Muscle of leg (tissue), 11 donors: ENCODE results near the gene CHIT1. TPM values are rescaled to one million over a fixed set of nuclear protein-coding genes. Genes with fewer than 3 reads are reported as not detected.

Source experiments
- DNase-seq: peaks from one replicate; pipeline ENCODE4 v3.0.0; 2013
- H3K27ac ChIP-seq: one replicate; pipeline ENCODE4 v1.5.1; 2013; ENCODE audit warnings: mild to moderate bottlenecking, low read length, control low read depth
- H3K27me3 ChIP-seq: one replicate; pipeline ENCODE4 v1.6.1; 2013; ENCODE audit warnings: low read length; ENCODE audit not compliant: control insufficient read depth, insufficient read depth
- H3K36me3 ChIP-seq: one replicate; pipeline ENCODE4 v1.6.1; 2013; ENCODE audit warnings: low read length; ENCODE audit not compliant: control insufficient read depth, insufficient read depth
- H3K4me1 ChIP-seq: one replicate; pipeline ENCODE4 v1.6.1; 2013; ENCODE audit warnings: low read length; ENCODE audit not compliant: control insufficient read depth, insufficient read depth
- H3K4me3 ChIP-seq: one replicate; pipeline ENCODE4 v1.5.1; 2013; ENCODE audit warnings: low read length, control low read depth
- H3K9me3 ChIP-seq: replicated peaks from 2 replicates; pipeline ENCODE4 v1.6.1; 2013; ENCODE audit warnings: low read depth, low read length; ENCODE audit not compliant: control insufficient read depth
- WGBS: methylation state at CpG from one replicate; pipeline ENCODE4 v1.1.5; 2013; ENCODE audit warnings: missing lambda C conversion rate; ENCODE audit not compliant: insufficient coverage; 5-methylcytosine and 5-hydroxymethylcytosine counted together
- polyA plus RNA-seq, 8 donors: library from polyadenylated mRNA; unstranded; fragments of 120-200 nt; gene quantifications; one replicate each; pipeline versions ENCODE4 v1.2.1 to v1.2.3, GENCODE V29; 2013; ENCODE audit warnings: inconsistent platforms in 1 of 8, low replicate concordance in 1 of 8; ENCODE audit not compliant: insufficient read length in 8 of 8, insufficient read depth in 1 of 8
- total RNA-seq: library from RNA; stranded (reverse); fragments of 120-200 nt; gene quantifications from one replicate; pipeline ENCODE4 v1.2.4, GENCODE V29; 2013

Gene CHIT1
- total and polyA plus RNA-seq, 9 donors: 0.09 to 1.5 (median 0.57) TPM

DNA sequence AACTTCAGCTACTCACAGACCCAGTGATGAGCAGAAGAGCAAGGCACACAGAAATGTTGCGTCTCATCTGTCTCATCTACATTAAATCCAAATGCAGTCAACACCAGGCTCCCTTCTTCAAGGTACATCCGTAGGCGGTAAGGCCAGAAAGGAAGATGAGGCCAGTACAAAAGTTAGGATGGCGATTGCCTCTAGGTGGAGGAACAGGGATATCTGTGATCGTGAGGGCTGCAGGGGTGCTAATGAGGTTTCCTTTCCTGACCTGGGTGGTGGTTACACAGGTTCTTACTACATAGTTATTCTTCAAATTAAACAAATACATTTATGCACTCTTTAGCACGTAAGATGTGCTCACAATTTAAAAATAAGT is 52.5 kb downstream of the CHIT1 start:
- no peak overlapping the region for H3K4me3 ChIP-seq
- H3K27me3 ChIP-seq: peaks cover 2% of the 10 kb centered on the region
- H3K27ac ChIP-seq: no peak overlapping the region
- H3K4me1 ChIP-seq: peaks cover 74% of the 10 kb centered on the region
- DNase-seq: no peak
- WGBS: no CpG with 5 or more reads among the region's 6 CpGs
- no peaks in the 10 kb centered on the region for H3K36me3 ChIP-seq
- H3K9me3 ChIP-seq: no peaks in the 10 kb centered on the region

DNA sequence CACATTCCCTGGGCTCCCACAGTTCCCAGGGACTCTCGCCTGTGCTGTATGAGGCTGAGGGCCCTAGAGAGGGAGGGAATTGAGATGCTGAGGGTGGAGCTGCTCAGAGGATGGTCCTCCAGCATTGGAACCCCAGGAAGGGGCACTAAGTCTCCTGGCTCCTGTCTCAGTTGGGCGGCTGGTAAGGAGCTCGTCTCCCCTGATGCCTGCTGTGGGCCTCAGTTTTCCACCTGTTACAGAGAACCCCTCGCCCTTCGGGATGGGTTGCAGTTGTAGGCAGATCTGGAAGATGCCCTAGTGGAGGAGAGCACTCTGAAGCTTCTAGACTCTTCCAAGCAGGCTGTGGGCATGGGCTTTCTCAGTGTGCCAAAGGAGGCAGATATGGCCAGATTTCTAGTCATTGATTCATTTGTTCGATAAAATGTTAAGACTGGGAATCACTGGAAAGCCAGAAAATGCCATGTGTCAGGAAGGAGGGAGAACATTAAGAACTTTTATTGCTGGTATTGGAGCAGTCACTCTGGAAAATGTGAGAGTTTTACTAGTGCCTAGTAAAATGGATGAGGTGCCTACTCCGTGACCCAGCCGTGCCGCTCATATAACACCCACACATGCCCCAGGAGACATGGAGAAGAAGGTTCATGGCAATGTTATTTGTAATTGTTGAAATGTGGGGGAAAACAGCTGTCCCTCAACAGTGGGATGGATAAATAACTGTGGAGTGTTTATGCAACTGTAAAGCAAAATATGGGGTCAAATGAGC is 53.0 kb downstream of the CHIT1 start:
- Histone ChIP-seq H3K9me3 (no peaks in the 10 kb centered on the region), H3K27ac (peak overlapping the region; percentile 1), H3K4me3 (no peak overlapping the region), H3K27me3 (peaks cover 4% of the 10 kb centered on the region), H3K36me3 (peaks cover 3% of the 10 kb centered on the region), H3K4me1 (peaks cover 79% of the 10 kb centered on the region)
- WGBS: 82% methylated on average over 4 of the region's 9 CpGs
- DNase-seq: no peak

DNA sequence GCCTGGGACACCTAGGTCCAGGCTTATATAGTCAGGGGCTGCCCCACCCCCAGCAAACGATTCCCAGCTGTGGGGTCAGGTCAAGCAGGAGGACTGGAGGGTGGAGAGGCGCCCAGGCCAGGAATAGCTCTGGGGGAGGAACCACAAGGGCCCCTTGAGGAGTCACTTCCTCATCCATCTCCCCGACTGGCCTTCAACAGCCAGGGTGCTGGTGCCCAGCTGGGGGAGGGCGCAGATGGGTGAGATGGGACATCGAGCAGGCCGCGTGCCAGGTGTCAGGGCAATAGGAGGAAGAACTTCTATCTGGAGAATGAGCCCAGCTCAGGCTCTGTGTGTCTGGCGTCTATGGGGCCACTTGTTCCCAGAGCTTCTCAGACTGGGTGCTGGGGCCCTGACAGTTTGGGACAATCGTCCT is 53.6 kb downstream of the CHIT1 start:
- H3K9me3 ChIP-seq: no peaks in the 10 kb centered on the region
- H3K4me3 ChIP-seq: peak overlapping the region; percentile 42
- H3K27ac ChIP-seq: no peak overlapping the region
- H3K27me3 ChIP-seq: peaks cover 4% of the 10 kb centered on the region
- H3K36me3 ChIP-seq: peaks cover 9% of the 10 kb centered on the region
- peak; percentile 76 for DNase-seq
- peaks cover 85% of the 10 kb centered on the region for H3K4me1 ChIP-seq
- 67% methylated on average over 8 of the region's 9 CpGs for WGBS

DNA sequence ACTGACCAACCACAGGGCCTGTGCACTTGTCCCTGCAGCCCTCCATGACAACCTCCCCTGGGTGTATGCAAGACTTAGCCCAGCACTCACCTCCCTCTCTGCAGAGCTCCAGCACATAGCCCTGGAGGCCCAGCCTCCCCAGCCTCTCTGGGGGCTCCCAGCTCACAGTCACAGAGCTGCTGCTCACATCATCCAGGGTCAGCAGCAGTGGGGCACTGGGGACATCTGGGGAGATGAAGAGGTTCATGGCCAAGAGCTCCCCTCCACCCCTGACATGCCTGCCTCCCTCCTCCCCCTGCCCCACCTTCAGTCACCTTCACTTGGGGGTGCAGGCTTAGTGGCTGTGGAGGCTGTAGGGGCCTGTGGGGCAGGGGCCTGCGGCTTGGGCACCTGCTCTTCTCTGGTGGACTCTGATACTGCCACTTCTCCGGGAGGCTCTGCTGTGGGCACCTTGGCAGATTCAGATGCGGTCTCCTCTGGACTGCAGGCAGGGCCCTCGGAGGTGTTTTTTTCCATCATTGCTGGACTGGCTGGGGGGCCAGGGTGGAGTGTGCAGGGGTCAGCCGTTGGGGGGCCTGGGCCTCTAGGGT is 54.1 kb downstream of the CHIT1 start, which contains the start of gene MYBPH:
MYBPH (minus strand) TSS at position 590 of the 590 bp plus-strand sequence; CDS start at position 519, 71 bp downstream.
- Histone ChIP-seq H3K9me3 (no peaks in the 10 kb centered on the region), H3K36me3 (peaks cover 14% of the 10 kb centered on the region), H3K4me3 (peak within 1 kb of the TSS; percentile 42), H3K27me3 (peaks cover 4% of the 10 kb centered on the region), H3K27ac (peak within 1 kb of the TSS; percentile 72), H3K4me1 (peaks cover 91% of the 10 kb centered on the region)
- WGBS: 65% methylated on average over 5 of the region's 5 CpGs
- DNase-seq: no peak

DNA sequence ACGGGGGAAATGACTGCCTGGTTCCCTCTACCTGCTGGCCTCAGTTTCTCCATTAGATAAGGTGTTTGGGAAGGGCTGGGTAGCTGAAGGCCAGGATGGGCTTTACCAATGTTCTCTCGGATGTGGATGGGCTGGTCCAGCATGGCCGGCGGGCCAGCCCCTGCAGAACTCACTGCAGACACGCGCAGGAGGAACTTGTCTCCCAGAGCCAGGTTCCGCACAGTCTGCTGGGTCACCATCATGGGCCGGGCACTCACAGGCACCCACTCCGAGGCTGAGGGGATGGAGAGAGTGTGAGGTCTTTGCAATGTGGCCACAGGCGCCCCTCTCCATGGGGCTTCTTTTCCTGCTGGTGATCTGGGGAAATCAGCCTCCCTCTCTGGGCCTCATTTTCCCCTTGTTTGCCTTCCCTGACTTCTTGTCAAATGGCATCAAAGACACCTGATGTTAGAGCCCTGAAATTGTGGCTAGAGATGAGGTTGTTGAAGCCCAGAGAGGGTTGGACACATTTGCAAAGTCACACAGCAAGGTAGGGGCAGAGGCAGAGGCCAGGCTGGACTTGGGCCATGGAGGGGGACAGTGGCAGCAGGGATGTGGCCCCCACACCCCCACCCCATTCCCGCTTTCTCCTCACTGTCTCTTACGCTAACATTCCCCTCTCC is 55.0 kb downstream of the CHIT1 start:
- Histone ChIP-seq H3K36me3 (peaks cover 20% of the 10 kb centered on the region), H3K4me3 (peak overlapping the region; percentile 42), H3K9me3 (no peaks in the 10 kb centered on the region), H3K4me1 (peaks cover 91% of the 10 kb centered on the region), H3K27me3 (peaks cover 7% of the 10 kb centered on the region), H3K27ac (peak overlapping the region; percentile 79)
- DNase-seq: no peak
- WGBS: 80% methylated on average over 9 of the region's 12 CpGs

DNA sequence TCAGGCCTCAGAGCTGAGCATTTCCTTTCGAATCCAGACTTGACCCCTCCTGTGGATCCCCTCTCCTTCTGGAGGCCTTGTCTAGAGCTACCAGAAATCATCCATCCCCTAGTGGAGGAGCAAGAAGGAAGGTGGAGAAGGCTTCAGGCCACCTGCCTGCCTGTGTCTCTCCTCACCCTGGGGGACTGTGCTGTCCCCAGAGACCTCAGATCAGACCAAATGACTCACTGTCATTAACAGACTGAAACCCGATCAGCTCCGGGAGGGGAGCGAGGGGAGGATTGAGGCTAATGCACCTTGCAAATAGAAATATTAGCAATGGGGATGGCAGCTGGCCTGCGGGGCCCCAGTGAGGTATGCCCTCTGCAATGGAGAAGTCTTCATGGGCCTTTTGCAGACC is 55.9 kb downstream of the CHIT1 start:
- no peaks in the 10 kb centered on the region for H3K9me3 ChIP-seq
- H3K27me3 ChIP-seq: peaks cover 7% of the 10 kb centered on the region
- peaks cover 82% of the 10 kb centered on the region for H3K4me1 ChIP-seq
- H3K36me3 ChIP-seq: peaks cover 27% of the 10 kb centered on the region
- H3K27ac ChIP-seq: peak overlapping the region; percentile 74
- WGBS: 67% methylated on average over 1 of the region's 5 CpGs
- peak; percentile 84 for DNase-seq
- peak overlapping the region; percentile 42 for H3K4me3 ChIP-seq

DNA sequence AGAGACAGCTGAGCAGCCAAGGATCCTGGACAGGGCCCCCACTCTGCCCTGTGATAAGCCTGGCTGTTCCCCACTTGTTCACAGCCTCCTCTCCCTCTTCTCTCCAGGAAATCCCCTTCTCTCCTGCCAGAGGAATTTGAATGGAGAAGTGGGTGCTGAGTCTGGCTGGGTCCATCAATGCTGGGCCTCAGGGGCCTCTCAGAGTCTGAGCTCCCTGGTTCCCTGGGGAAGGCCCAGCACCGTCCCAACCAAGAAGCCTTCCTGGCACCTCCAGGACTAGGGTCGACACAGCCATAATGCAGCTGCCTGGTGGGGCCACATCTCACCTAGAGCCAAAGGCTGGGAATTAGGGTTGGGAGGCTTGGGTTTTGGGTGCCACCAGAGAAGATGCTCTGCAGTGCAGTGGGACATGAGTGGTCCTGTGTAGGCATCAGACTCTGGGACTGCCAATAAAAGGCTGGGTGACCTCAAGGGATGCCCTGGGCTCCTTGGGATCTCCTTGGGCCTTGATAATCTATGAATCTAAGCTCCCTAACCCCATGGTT is 56.4 kb downstream of the CHIT1 start:
- H3K9me3 ChIP-seq: no peaks in the 10 kb centered on the region
- no peak for DNase-seq
- 33% methylated on average over 1 of the region's 2 CpGs for WGBS
- H3K4me3 ChIP-seq: no peak overlapping the region
- H3K36me3 ChIP-seq: peaks cover 29% of the 10 kb centered on the region
- H3K27me3 ChIP-seq: peaks cover 7% of the 10 kb centered on the region
- H3K4me1 ChIP-seq: peaks cover 77% of the 10 kb centered on the region
- H3K27ac ChIP-seq: peak overlapping the region; percentile 74

DNA sequence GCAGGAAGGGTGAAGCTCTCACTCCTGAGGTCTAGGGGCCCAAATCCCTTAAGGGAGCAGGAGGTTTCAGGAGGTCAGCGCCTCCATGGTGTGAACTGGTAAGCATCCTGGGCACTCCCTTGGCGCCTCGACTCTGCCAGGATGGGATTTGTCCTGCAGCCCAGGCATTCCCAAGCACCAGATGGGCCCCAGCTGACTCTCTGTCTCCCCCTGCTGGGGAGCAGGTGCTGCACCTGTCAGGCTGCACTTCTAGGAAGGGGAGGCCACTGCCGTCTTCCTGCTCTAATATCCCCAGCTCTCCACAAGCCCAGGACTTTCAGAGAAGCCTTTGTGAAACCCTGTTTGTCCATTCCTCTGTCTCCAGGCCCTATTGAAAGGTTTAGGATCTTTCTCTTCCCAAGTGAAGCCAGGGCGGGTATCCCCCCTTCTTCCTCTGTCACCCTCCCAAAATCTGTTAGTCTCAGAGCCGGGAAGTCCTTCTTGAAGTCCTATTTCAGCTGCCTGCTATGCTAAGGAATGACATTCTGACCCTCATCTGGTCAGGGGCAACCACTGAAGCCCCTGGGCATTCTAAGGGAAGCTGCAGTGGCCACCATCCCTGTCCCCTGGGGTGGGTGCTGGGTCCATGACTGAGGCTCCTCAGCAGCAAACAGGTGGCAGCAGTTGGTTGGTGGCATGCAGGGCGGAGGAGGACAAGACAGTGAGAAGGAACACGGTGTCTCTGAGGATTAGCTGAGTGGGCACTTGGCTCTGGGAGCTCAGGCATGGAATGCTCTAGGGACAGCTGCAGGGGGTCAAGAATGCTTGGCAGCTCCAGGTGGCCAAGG is 57.1 kb downstream of the CHIT1 start:
- Histone ChIP-seq H3K36me3 (peaks cover 29% of the 10 kb centered on the region), H3K9me3 (no peaks in the 10 kb centered on the region), H3K27me3 (peaks cover 6% of the 10 kb centered on the region), H3K4me1 (peaks cover 71% of the 10 kb centered on the region), H3K27ac (peak overlapping the region; percentile 80), H3K4me3 (peak overlapping the region; percentile 13)
- 65% methylated on average over 7 of the region's 8 CpGs for WGBS
- DNase-seq: peak; percentile 86

DNA sequence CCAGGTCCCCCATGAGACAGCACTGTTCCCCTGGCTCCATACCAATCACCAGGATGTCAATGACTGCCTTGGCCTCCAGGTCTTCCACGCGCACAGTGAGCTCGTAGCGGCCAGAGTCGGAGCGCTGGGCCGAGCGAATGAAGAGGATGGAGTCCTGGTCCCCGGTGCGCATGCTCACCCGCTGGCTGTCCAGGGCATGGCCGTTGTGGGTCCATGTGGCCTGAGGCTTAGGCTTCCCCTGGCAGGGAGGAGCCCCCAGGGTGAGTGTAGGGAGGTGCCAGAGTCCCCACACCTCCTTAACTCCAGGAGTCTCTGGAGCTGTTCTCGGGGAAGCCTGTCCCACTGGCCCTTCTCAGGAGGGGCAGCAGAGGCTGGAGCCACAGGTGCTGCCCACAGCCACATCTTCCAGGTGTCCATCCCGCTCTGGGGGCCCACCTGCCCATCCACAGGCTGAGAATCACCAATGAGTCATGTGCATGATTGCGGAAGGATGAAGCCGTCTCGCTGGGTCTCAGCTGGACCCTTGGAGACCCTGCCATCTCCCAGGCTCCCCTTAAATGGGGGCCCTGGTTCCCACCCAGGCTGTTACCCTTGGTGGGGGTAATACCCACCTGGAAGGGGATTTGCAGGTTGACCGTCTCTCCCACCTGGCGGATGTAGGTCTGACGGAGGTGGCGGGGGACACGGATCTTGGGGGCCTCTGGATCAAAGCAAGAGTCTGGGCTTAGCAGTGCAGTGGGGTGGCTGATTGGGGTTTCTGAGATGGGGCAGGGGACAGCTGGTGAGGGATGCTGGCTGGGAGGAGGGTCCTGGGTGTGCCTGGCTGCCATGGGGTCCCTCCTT is 57.9 kb downstream of the CHIT1 start:
- DNase-seq: no peak
- 90% methylated on average over 16 of the region's 22 CpGs for WGBS
- Histone ChIP-seq H3K27ac (no peak overlapping the region), H3K4me1 (peaks cover 62% of the 10 kb centered on the region), H3K36me3 (peaks cover 29% of the 10 kb centered on the region), H3K9me3 (no peaks in the 10 kb centered on the region), H3K4me3 (no peak overlapping the region), H3K27me3 (peaks cover 5% of the 10 kb centered on the region)
